Fibroblast of gingiva (primary cell): ENCODE results near the gene RFK.
"Not testable (repeated sequence)": the region's sequence is repeated elsewhere in the genome, so short reads cannot be mapped to it uniquely, and the experiment has no call there.

Experiments used
- DNase-seq: peaks from one replicate; pipeline ENCODE4 v3.0.0-alpha.2; 2011; ENCODE audit warnings: low read depth

The RFK gene

GRCh38 chr9:76370396-76371023, 23.7 kb downstream of the RFK start:
- DNase-seq: no peak

GRCh38 chr9:76369583-76369982, 24.6 kb downstream of the RFK start:
- DNase-seq: no peak

GRCh38 chr9:76366275-76366674, 28.0 kb downstream of the RFK start:
- DNase-seq: no peak

GRCh38 chr9:76365028-76365427, 29.2 kb downstream of the RFK start:
- DNase-seq: no peak

GRCh38 chr9:76363032-76363395, 31.2 kb downstream of the RFK start:
- DNase-seq: no peak

GRCh38 chr9:76362332-76363031, 31.7 kb downstream of the RFK start:
- not testable (repeated sequence) for DNase-seq

- DNase-seq: no peak
Observed at GRCh38 chr9:76359766-76360165, 34.5 kb downstream of the RFK start.

- DNase-seq: no peak
Observed at GRCh38 chr9:76359365-76359764, 34.9 kb downstream of the RFK start.

- DNase-seq: no peak
Observed at GRCh38 chr9:76358628-76359280, 35.5 kb downstream of the RFK start.

GRCh38 chr9:76357555-76357954, 36.7 kb downstream of the RFK start:
- DNase-seq: no peak

GRCh38 chr9:76355886-76356285, 38.3 kb downstream of the RFK start:
- no peak for DNase-seq

GRCh38 chr9:76354221-76354620, 40.0 kb downstream of the RFK start:
- no peak for DNase-seq

GRCh38 chr9:76353280-76353679, 40.9 kb downstream of the RFK start:
- no peak for DNase-seq

GRCh38 chr9:76352026-76352620, 42.1 kb downstream of the RFK start:
- DNase-seq: no peak

- DNase-seq: no peak
Observed at GRCh38 chr9:76351006-76351405, 43.2 kb downstream of the RFK start.

- no peak for DNase-seq
Observed at GRCh38 chr9:76349865-76350264, 44.4 kb downstream of the RFK start.

GRCh38 chr9:76342858-76343257, 51.4 kb downstream of the RFK start:
- DNase-seq: no peak

GRCh38 chr9:76342201-76342600, 52.0 kb downstream of the RFK start:
- no peak for DNase-seq

- DNase-seq: no peak
Observed at GRCh38 chr9:76341616-76342015, 52.6 kb downstream of the RFK start.

- DNase-seq: no peak
Observed at GRCh38 chr9:76338418-76338817, 55.8 kb downstream of the RFK start.

GRCh38 chr9:76336027-76336426, 58.2 kb downstream of the RFK start:
- no peak for DNase-seq
